ENCODE data around the gene GPR87. TPM values are rescaled to one million over a fixed set of nuclear protein-coding genes. Genes with fewer than 3 reads are reported as not detected.

GPR87 gene
- polyA plus RNA-seq (90.0 to 109 TPM (median 106 TPM) in 3 replicates), polyA minus RNA-seq (21.8 to 63.5 TPM (median 53.6 TPM) in 3 replicates)
- polyA plus RNA-seq (2011; ENCODE audit: low read depth), result 28.6 TPM
- polyA plus RNA-seq (2011; cell fraction: cytosol; rRNA removed), result 73.2 and 137 TPM in 2 replicates
- polyA plus RNA-seq (2011; cell fraction: nucleus; rRNA removed), result 90.2 and 112 TPM in 2 replicates
- polyA plus RNA-seq (2012; ENCODE audit: low replicate concordance), result 61.5 and 81.1 TPM in 2 replicates
- polyA minus RNA-seq (2011; cell fraction: cytosol; rRNA and poly(A)+ RNA removed), result 28.8 TPM
- 18.7 and 35.1 TPM in 2 replicates for polyA minus RNA-seq (2011; cell fraction: nucleus; rRNA and poly(A)+ RNA removed)

- Histone ChIP-seq H3K4me3 (ENCODE audit: control insufficient read depth in 2 of 3, extremely low read depth in 1 of 3, insufficient read depth in 2 of 3, low read depth in 1 of 3, low read length in 3 of 3) (peak within 1 kb of the TSS; percentile 75 to 93 (median 92)), H3K9ac (ENCODE audit: control insufficient read depth, extremely low read depth, insufficient read depth, low read length) (peak within 1 kb of the TSS; percentile 94), H3K79me2 (ENCODE audit: control insufficient read depth, insufficient read depth, low read length) (peaks cover 51% of the 10 kb centered on the region), H3K36me3 (ENCODE audit: control insufficient read depth in 2 of 2, extremely low read depth in 1 of 2, insufficient read depth in 2 of 2, low read length in 2 of 2) (peaks cover 4 to 15% of the 10 kb centered on the region in 2 experiments), H4K20me1 (ENCODE audit: control insufficient read depth, extremely low read depth, insufficient read depth, low read length) (peaks cover 3% of the 10 kb centered on the region), H3K4me2 (ENCODE audit: control insufficient read depth, extremely low read depth, insufficient read depth, low read depth, low read length) (peak within 1 kb of the TSS; percentile 95), H3K27me3 (ENCODE audit: control insufficient read depth, extremely low read depth, insufficient read depth, low read length) (no peaks in the 10 kb centered on the region), H3K9me3 (ENCODE audit: control insufficient read depth, low read depth, low read length) (no peaks in the 10 kb centered on the region), H2AFZ (ENCODE audit: control insufficient read depth, low read length) (no peak within 1 kb of the TSS), H3K9me1 (ENCODE audit: control insufficient read depth, extremely low read depth, insufficient read depth, low read length) (no peaks in the 10 kb centered on the region), H3K27ac (ENCODE audit: control insufficient read depth, insufficient read depth, low read length) (peak within 1 kb of the TSS; percentile 98), H3K4me1 (ENCODE audit: control insufficient read depth, extremely low read depth, insufficient read depth, low read length) (peaks cover 58% of the 10 kb centered on the region)
- no peak for TF ChIP-seq CTCF (optimal IDR thresholded peaks at IDR 0.05 in 1 of 3, IDR thresholded peaks at IDR 0.05 in 1 of 3, conservative IDR thresholded peaks at IDR 0.05 in 1 of 3; ENCODE audit: extremely low read depth in 1 of 3, insufficient read depth in 2 of 3, low read length in 3 of 3)
- FAIRE-seq (peak; percentile 96), DNase-seq (ENCODE audit: low read depth, low spot score) (peak; percentile 88)
- dilution Hi-C loops (cut with MboI; ENCODE audit: extremely low pct_ligation_motif_present, low sequenced_read_pairs), result no loop called here
Measured at GRCh38 chr3:151316267-151316991, at the start of gene GPR87. Gene GPR87 (minus strand): TSS chr3:151316820. CDS start chr3:151300100, 16,720 bp downstream.

DNA sequence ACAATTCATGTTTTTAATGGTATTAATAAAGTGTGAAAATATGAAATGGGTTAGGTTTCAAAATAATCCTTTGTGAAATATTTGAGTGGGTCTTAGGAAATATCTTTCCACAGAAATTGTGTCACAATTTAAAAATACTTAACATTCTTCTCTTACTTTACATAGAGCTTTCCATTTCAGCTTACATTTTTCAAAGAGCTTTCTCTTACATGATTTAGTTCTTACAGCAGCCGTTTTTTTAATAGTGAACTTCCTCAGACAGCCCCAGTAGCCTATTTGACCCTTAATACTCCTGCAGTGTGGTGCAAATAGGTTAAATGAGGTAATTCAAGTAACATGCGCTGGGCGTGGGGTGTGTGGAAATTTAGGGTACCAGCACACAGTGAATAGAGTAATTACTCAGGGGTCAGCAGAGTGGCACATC lies 46.1 kb upstream of the GPR87 start:
- H3K27me3 ChIP-seq (ENCODE audit: control insufficient read depth, extremely low read depth, insufficient read depth, low read length), result no peaks in the 10 kb centered on the region
- H3K36me3 ChIP-seq (ENCODE audit: control insufficient read depth in 2 of 2, extremely low read depth in 1 of 2, insufficient read depth in 2 of 2, low read length in 2 of 2), result no peaks in the 10 kb centered on the region
- no peak for FAIRE-seq
- no peak for DNase-seq (ENCODE audit: low read depth, low spot score)
- no peaks in the 10 kb centered on the region for H3K9me1 ChIP-seq (ENCODE audit: control insufficient read depth, extremely low read depth, insufficient read depth, low read length)
- no peak overlapping the region for H2AFZ ChIP-seq (ENCODE audit: control insufficient read depth, low read length)
- H3K27ac ChIP-seq (ENCODE audit: control insufficient read depth, insufficient read depth, low read length), result no peak overlapping the region
- H3K4me3 ChIP-seq (ENCODE audit: control insufficient read depth in 2 of 3, extremely low read depth in 1 of 3, insufficient read depth in 2 of 3, low read depth in 1 of 3, low read length in 3 of 3), result no peak overlapping the region
- H3K9ac ChIP-seq (ENCODE audit: control insufficient read depth, extremely low read depth, insufficient read depth, low read length), result no peak overlapping the region
- H3K79me2 ChIP-seq (ENCODE audit: control insufficient read depth, insufficient read depth, low read length), result no peaks in the 10 kb centered on the region
- H3K4me2 ChIP-seq (ENCODE audit: control insufficient read depth, extremely low read depth, insufficient read depth, low read depth, low read length), result no peak overlapping the region
- dilution Hi-C loops (cut with MboI; ENCODE audit: extremely low pct_ligation_motif_present, low sequenced_read_pairs), result no loop called here
- no peak for TF ChIP-seq CTCF (optimal IDR thresholded peaks at IDR 0.05 in 1 of 3, IDR thresholded peaks at IDR 0.05 in 1 of 3, conservative IDR thresholded peaks at IDR 0.05 in 1 of 3; ENCODE audit: extremely low read depth in 1 of 3, insufficient read depth in 2 of 3, low read length in 3 of 3)
- no peak for TF ChIP-seq EZH2 (IDR thresholded peaks at IDR 0.05; ENCODE audit: low read length)
- no peaks in the 10 kb centered on the region for H4K20me1 ChIP-seq (ENCODE audit: control insufficient read depth, extremely low read depth, insufficient read depth, low read length)
- H3K4me1 ChIP-seq (ENCODE audit: control insufficient read depth, extremely low read depth, insufficient read depth, low read length), result no peaks in the 10 kb centered on the region
- no peaks in the 10 kb centered on the region for H3K9me3 ChIP-seq (ENCODE audit: control insufficient read depth, low read depth, low read length)

All from keratinocyte (primary cell).